GM10248 (cell line): Measurements from ENCODE around the gene ITPR1.

Experiments
- CTCF ChIA-PET: fragments of 300-600 bp; sonication (Branson Sonifier 250); formaldehyde crosslinking; extraction: SDS; loops from one replicate; lab custom pipeline; 2021; ENCODE audit warnings: antibody characterized with exemption; lab: Yijun Ruan, JAX
- POLR2A ChIA-PET: fragments of 350-650 bp; sonication (Branson Sonifier 250); formaldehyde crosslinking; extraction: SDS; loops from one replicate; lab custom pipeline; 2020; ENCODE audit warnings: antibody characterized with exemption; lab: Yijun Ruan, JAX
- DNase-seq: peaks from one replicate; pipeline ENCODE4 v3.0.0; 2012; ENCODE audit errors: extremely low spot score
- CTCF ChIP-seq: IDR thresholded peaks from 2 replicates; pipeline ENCODE4 v1.5.1; 2012; ENCODE audit warnings: mild to moderate bottlenecking, low read depth; ENCODE audit errors: extremely low read depth, missing control alignments, control extremely low read depth

The ITPR1 gene

GRCh38 chr3:4740397-4741105 lies 247.4 kb downstream of the ITPR1 start:
- no peak for DNase-seq
- TF ChIP-seq CTCF = no peak
- POLR2A ChIA-PET = interaction anchor here (0.6 kb wide), 1 partner anchor 248 kb away, joined by 6 read pairs; the partner anchor contains the start of gene ITPR1
- CTCF ChIA-PET = interaction anchor here (0.8 to 3.8 kb wide), 5 partner anchors 10 to 239 kb away, joined by 3 to 18 read pairs (median 5); partner anchors contain the start of gene BHLHE40

- no peak for DNase-seq
- POLR2A ChIA-PET = no interaction called here
- TF ChIP-seq CTCF = no peak
- CTCF ChIA-PET = interaction anchor here (1.2 kb wide), 1 partner anchor 20 kb away, joined by 4 read pairs; no protein-coding TSS in a partner anchor
Observed at GRCh38 chr3:4741106-4741403, 247.9 kb downstream of the ITPR1 start.

- DNase-seq = no peak
- TF ChIP-seq CTCF = no peak
- ChIA-PET CTCF (interaction anchor here (0.7 to 1.8 kb wide), 4 partner anchors 8 to 20 kb away, joined by 3 to 6 read pairs (median 4); no protein-coding TSS in a partner anchor), POLR2A (no interaction called here)
Observed at GRCh38 chr3:4741404-4742307, 248.5 kb downstream of the ITPR1 start.

- DNase-seq = no peak
- ChIA-PET CTCF (interaction anchor here (0.7 to 1.8 kb wide), 4 partner anchors 8 to 21 kb away, joined by 3 to 6 read pairs (median 4); no protein-coding TSS in a partner anchor), POLR2A (no interaction called here)
- no peak for TF ChIP-seq CTCF
Observed at GRCh38 chr3:4742359-4742758, 249.2 kb downstream of the ITPR1 start.

GRCh38 chr3:4743371-4743770 lies 250.2 kb downstream of the ITPR1 start:
- no peak for DNase-seq
- no peak for TF ChIP-seq CTCF
- POLR2A ChIA-PET = no interaction called here
- CTCF ChIA-PET = interaction anchor here (1.1 to 1.8 kb wide), 4 partner anchors 9 to 32 kb away, joined by 3 to 6 read pairs (median 4); no protein-coding TSS in a partner anchor
